VCaP (cell line): ENCODE results near the gene LFNG.

ENCODE experiments used
- H3K27ac ChIP-seq: fragments of 450-650 bp; 2 replicates; pipeline ENCODE4 v1.5.1; 2017
- CTCF ChIP-seq: fragments of 450-650 bp; conservative IDR thresholded peaks from 2 replicates; pipeline ENCODE4 v1.5.1; 2017; ENCODE audit warnings: mild to moderate bottlenecking, moderate library complexity

LFNG gene

GRCh38 chr7:2499719-2500430, 19.7 kb upstream of the LFNG start:
- H3K27ac ChIP-seq = no peak overlapping the region
- TF ChIP-seq CTCF = no peak

GRCh38 chr7:2500701-2501100, 18.9 kb upstream of the LFNG start:
- TF ChIP-seq CTCF = no peak
- H3K27ac ChIP-seq = no peak overlapping the region

GRCh38 chr7:2501947-2502646, 17.5 kb upstream of the LFNG start:
- H3K27ac ChIP-seq = no peak overlapping the region
- TF ChIP-seq CTCF = no peak

- TF ChIP-seq CTCF = no peak
- H3K27ac ChIP-seq = no peak overlapping the region
These were observed 17.0 kb upstream of the LFNG start for GRCh38 chr7:2502647-2502966.

GRCh38 chr7:2503056-2503941, 16.3 kb upstream of the LFNG start:
- no peak overlapping the region for H3K27ac ChIP-seq
- TF ChIP-seq CTCF = no peak

GRCh38 chr7:2504128-2504888, 15.3 kb upstream of the LFNG start:
- TF ChIP-seq CTCF = no peak
- no peak overlapping the region for H3K27ac ChIP-seq
